HG02970 (cell line): Measurements from ENCODE around the gene TRAPPC8.
"Not testable (repeated sequence)": the region's sequence is repeated elsewhere in the genome, so short reads cannot be mapped to it uniquely, and the experiment has no call there.

Experiments used
- ATAC-seq: cut with Tn5 transposase; IDR thresholded peaks from one replicate; pipeline ENCODE4 v1.9.1; 2021; ENCODE audit warnings: mild to moderate bottlenecking, moderate library complexity, moderate number of reproducible peaks; ENCODE audit not compliant: unreplicated experiment, low FRiP score

The TRAPPC8 gene

DNA sequence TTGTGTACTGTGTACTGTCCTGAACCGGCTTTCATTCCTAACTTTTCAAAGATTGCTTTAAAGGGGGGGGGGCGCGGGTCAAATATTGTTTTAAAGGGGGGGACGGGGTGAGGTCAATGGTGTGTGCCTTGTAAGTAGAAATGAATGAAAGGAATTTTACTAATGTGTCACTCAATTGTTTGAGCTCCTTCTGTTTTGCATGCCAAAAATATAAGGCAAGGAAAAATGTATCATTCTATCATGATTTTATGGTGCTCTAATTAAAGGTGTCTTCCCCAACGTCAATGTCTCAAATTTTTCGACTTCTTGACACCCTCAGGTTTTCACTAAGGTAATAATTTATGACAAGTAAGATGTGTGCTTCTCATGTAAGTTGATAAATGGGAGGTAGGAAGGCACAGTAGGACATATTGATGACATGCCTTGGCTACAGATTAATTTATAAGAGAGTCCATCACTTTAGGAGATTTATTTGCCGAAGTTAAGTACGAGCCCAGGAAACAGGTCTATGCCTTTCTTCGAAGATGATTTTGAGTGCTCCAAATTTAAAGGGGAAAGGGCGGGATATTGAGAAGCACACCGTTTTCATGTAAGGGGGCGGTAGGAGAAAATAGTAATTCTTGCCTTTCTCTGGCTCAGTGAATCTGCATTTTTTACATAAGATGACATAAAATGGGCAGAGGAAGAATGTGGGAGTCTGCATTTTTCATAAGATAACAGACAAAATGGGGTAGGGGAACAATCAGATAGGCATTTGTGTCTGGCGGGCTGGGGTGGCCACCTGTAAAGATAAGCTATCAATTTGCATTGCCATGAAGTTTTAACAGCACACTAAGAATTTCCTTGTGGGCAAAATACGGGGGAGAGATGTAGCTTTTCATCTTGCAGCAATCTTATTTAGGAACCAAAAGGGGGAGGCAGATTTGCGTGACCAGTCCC, 1.2 kb upstream of the TRAPPC8 start:
- no peak for ATAC-seq

DNA sequence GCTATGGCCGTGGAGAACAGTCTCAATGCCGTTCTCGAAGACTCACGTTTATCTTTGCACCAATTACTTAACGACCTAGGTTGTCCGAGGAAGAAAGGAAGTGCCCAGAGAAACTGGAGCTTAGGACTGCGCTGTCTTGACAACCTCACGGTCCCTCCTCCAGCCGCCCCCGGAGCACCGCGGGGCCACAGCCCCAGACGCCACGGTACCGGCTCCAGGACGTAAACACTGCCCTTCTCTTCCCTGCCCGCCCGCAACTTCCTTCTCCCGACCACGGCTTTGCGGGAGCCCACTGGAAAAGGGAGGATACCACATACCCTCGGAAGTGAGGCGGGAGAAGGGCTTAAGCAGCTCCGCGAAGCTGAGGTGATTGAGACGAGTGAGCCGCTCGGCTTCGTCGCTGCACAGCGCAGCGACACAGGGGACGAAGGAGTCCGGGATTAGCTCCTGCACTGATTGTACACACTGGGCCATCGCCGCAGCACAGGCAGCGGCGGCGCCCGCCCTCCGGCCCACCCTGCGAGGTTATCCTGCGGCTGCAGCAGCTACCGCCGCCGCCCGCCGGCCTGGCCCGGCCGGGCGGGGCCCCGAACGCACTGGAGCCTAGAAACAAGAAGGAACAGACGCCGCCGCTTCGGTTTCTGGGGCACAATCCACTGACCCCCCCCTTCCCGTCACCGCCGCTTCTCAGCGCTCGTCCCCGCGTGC, 483 bp downstream of the TRAPPC8 start:
- ATAC-seq = peak; percentile 36

DNA sequence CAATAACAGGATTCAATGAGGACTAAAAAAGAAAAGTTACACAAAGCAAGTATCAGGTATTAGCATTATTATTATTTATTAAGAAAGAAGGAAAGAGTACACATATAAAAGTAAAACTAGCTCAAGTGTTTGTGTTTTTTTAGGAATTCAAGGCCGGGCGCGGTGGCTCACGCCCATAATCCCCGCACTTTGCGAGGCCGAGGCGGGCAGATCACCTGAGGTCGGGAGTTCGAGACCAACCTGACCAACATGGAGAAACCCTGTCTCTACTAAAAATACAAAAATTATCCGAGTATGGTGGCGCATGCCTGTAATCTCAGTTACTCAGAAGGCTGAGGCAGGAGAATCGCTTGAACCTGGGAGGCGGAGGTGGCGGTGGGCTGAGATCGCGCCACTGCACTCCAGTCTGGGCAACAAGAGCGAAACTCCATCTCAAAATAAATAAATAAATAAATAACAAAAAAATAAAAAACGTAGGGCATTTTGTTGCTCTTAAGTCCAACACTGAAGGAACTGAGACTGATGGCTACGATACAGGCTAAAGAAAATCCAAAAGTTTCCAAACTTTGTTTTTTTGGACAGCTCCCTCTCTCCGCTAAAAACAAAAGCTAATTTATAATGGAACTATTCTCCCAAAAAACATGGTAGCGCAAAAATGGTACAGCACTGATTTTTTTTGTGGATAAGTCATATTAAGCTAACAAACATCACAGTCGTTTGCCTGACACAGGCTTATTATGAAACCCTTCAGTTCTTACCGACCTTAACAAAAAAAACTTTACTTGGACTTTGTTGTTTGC, 1.7 kb downstream of the TRAPPC8 start:
- ATAC-seq = no peak

DNA sequence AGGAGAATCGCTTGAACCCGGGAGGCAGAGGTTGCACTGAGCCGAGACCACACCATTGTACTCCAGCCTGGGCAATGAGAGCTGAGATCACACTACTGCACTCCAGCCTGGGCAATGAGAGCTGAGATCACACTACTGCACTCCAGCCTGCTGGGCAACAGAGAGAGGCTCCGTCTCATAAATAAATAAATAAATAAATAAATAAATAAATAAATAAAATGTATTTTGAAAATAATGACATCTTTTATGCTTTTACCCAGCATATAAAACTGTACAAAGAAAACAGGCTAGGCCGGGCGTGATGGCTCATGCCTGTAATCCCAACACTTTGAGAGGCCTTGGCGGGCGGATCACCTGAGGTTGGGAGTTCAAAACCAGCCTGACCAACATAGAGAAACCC, 8.2 kb downstream of the TRAPPC8 start:
- not testable (repeated sequence) for ATAC-seq

DNA sequence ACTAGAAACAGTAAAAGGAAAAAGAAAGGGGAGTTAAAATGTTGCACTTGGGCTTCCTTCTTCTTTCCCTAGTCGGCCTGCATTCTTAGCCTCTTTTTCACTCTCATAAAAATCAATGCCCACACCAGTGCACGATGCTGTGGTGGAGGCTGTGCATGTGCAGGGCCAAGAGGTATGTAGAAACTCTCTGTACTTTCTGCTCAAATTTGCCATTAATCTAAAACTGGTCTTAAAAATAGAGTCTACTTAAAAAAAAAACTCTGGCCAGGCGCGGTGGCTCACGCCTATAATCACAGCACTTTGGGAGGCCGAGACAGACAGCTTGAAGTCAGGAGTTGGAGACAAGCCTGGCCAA, 11.1 kb downstream of the TRAPPC8 start:
- ATAC-seq = no peak

DNA sequence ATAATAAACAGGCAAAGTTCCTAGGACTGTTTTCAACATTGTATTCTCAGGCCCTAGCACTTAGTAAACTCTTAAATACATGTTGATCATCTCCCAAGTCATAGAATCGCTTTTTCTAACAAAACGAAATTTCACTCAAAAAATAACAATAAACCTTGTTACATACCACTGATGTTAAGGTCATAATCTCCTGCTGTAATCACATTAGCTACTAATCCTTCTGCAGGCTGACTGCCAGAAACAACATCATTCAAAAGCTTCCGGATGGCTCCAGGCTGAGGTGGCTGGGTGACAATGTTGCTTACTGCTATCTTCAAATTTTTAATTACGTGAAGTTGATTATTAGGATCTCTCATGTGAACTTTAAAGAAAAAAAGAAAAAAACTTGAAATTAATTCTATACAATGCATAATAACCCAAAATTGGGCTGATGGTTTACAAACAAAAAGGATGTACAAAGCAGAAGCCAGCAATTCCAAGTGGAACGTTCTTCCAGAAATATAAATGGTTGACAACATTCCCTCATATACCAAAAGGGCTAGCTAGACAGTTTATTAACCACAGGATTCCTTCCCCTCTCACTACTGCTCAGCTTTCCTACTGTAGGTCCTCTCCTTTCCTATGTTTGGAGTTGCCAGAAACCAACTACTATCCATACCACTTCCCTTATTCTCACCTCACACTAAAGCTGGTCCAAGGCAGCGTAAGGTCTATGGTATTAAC, 11.6 kb downstream of the TRAPPC8 start:
- ATAC-seq = no peak

DNA sequence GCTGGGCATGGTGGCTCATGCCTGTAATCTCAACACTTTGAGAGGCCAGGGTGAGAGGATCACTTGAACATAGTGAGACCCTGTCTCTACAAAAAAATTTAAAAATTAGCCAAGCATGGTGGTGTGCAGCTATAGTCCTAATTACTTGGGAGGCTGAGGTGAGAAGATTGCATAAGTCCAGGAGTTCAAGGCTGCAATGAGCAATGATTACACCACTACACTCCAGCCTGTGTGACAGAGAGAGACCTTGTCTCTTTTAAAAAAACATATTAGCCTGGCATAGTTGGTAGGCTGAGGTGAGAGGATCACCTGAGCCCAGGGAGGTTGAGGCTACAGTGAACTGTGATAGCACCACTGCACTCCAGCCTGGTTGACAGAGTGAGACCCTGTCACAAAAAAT, 13.7 kb downstream of the TRAPPC8 start:
- ATAC-seq = no peak

DNA sequence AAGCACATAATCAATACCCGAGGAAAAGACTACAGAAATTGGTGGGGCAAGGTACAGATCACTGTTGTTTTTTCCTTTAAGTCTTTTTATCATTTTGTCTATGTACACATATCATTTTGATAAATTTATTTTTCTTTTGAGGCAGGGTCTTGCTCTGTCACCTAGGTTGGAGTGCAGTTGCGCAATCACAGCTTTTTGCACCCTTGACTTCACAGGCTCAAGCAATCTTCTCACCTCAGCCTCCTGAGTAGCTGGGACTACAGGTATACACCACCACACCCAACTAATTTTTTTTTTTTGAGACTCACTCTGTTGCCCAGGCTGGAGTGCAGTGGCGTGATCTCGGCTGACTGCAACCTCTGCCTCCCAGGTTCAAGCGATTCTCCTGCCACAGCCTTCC, 15.9 kb downstream of the TRAPPC8 start:
- not testable (repeated sequence) for ATAC-seq

DNA sequence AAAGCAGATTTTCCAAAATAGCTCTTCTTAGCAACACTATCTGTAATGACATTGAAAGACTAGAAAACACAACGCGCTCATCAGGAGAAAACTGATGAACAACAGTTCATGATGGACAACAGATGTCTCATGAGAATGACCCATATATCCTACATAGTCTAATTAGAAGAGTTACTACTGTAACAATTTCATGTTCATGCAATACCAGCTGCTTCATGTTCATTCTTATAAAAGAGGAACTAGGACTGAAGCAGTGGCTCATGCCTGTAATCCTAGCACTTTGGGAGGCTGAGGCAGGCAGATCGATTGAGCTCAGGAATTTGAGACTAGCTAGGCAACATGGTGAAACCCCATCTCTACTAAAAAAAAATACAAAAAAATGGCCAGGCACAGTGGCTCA, 22.7 kb downstream of the TRAPPC8 start:
- ATAC-seq = no peak

DNA sequence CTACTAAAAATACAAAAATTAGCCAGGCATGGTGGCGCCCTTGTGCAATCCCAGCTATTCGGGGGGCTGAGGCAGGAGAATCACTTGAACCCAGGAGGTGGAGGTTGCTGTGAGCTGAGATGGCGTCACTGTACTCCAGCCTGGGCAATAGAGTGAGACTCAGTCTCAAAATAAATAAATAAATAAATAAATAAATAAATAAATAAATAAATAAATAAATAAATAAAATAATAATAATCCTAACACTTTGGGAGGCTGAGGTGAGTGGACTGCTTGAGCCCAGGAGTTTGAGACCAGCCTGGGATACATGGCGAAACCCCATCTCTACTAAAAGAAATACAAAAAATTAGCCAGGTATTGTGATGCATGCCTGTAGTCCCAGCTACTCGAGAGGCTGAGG, 23.6 kb downstream of the TRAPPC8 start:
- ATAC-seq = not testable (repeated sequence)

DNA sequence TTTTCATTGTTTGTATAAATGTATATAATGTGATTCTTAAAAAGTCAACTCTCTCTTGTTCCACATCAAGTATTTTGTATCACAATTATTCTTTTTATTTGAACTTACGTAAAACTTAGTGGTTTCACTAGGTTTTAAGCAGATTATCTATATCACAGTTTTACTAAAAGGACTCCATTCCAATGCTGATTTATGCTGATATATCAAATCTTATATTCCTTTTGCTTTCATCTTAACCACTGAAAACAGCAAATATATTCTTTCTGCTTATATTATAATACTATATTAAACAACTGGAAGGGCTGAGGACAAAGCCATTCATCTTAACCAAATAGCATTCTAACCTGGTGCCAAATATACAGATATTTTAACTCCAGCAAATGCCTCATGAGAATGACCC, 24.2 kb downstream of the TRAPPC8 start:
- ATAC-seq = no peak

DNA sequence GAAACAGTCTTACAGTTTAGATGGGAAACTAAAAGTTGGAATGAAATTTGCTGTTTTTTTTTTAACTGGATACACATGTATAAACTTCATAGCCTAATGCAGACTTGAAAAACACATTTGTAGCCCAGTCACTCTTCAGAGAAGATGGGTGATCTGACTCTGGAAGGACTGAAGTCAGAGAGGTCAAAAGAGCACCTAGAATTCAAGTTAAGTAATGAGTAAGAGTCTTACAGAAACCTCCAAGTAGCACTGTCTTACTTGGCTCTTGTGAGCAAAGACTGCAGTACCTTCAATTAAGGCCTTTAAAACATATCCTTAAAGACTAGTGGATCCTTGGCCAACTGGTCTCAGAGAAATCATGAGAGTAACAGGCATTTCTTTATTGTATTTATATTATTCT, 41.9 kb downstream of the TRAPPC8 start:
- ATAC-seq = no peak

DNA sequence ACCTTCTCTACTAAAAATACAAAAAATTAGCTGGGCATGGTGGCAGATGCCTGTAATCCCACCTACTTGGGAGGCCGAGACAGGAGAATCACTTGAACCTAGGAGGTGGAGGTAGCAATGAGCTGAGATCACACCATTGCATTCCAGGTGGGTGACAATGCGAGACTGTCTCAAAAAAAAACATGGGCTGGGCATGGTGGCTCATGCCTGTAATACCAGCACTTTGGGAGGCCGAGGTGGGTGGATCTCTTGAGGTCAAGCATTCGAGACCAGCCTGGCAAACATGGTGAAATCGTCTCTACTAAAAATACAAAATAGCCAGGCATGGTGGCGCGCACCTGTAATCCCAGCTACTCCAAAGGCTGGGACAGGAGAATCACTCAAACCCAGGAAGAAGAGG, 43.2 kb downstream of the TRAPPC8 start:
- not testable (repeated sequence) for ATAC-seq

DNA sequence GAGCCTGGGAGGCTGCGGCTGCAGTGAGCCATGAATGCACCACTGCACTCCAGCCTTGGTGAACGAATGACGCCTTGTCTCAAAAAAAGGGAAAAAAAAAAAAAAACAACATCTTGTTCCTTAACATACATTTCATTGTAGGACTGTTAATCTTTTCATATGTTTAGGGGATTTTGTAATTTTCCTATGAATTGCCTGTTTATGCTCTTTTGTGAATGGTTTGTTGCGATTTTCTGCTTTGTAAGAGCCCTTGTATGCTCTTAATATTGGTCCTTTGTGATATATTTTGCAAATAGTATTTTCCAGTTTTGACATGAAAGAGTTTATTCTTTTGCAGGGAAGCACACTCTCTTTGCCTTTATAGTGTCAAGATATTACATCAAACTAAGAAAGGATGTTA, 50.0 kb downstream of the TRAPPC8 start:
- no peak for ATAC-seq

DNA sequence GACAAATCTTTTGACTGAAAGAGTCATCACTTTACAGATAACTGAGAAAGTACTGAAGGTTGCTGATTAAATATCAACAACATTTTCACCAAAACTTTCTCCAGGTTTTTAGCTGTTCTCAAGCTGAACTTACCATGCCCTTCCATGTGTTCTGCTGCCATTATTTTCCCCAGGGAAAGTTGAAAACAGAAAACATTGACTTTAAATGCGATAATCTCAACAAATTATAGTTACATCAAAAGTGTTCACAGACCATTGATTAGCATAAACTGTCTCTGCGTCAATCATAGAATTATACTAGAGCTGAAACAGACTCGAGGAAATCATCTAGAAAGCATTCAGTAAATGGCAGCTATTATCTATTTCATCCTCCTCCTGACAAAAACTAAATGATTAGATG, 51.4 kb downstream of the TRAPPC8 start:
- ATAC-seq = no peak

DNA sequence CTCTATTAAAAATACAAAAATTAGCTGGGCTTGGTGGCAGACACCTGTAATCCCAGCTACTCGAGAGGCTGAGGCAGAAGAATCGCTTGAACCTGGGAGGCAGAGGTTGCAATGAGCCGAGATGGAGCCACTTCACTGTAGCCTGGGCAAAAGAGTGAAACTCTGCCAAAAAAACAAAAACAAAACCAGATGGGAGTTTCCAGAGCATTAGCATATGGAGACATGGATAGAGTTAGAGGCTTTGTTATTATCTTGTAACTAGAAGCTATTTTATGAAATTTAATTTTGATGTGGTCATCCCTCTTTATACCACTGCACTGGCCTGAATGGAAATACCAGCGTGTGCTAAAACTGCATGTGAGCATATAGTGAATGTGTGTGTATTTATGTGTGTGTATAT, 58.9 kb downstream of the TRAPPC8 start:
- no peak for ATAC-seq

DNA sequence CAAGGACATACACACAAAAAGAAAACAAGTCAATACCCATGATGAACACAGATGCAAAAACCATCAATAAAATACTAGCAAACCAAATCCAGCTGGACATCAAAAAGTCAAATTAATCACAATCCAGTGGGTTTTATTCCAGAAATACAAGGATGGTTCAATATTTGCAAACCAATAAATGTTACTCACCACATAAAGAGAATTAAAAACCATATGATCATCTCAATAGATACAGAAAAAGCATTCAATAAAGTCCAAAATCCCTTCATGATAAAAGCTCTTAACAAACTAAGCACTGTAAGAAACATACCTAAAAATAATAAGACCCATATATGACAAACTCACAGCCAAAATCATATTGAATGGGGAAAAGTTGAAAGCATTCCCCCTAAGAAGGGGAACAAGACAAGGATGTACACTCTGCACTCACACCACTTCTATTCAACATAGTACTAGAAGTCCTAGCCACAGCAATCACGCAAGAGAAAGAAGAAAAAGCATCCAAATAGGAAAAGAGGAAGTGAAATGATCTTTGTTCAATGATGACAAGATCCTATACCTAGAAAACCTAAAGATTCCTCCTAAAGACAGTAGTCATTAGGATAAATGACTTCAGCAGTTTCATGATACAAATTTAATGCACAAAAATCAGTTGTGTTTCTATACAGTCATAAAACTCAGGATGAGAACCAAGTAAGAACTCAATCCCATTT, 62.6 kb downstream of the TRAPPC8 start:
- ATAC-seq = no peak

DNA sequence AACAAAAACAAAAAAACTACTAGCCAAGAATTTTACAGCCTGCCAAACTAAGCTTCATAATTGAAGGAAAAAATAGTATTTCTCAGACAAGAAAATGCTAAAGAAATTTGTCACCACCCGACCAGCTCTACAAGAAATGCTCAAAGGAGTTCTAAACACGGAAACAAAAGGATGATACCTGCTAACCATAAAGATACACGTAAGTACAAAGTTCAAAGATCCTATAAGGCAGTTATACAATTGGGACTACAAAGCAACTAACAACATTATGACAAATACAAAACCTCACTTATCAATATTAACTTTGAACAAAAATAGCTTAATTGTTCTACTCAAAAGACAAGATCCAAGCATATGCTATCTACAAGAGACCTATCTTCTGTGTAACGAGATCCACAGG, 64.6 kb downstream of the TRAPPC8 start:
- no peak for ATAC-seq

DNA sequence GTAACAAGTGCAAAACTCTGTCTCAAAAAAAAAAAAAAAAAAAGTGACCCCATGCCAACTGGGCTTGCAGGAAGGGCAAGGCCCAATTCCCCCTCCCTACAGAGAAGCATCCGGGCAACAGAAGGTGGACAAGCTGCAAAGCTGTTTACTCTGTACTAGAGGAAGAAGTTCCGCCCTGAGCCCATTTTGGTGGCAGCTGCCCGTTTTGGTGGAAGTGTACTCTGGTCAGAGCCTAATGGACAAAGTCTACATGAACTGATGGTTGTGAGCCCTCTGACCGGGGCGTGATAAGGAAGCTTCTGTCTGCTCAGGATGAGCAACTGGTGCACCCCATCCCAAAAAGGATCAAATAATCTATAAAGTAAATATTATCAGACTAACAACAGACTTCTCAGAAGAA, 65.0 kb downstream of the TRAPPC8 start:
- ATAC-seq = no peak

DNA sequence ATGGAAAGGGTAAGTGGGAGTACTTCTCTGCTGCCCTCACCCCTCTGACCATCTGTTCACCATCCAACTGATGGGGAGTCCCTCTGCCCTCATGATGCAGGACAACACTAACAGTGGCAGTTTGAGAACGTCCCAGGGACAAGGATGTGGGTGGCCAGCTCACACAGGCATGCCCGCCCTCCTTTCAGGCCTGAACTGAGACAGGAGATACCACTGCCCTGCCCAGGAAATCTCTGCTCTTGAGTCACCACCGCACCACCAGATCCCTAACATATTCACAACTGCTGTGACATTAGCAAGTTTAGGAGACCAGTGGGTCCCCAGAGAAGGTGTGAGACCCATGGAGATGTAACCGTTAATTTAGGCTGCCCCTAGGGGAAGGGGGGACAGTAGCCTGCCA, 66.2 kb downstream of the TRAPPC8 start:
- ATAC-seq = no peak
